IMR-90 (cell line): ENCODE measurements around the gene CBR1. TPM values are rescaled to one million over a fixed set of nuclear protein-coding genes. Genes with fewer than 3 reads are reported as not detected.

ENCODE experiments used
- ATAC-seq: fragments of 200-7000 bp; cut with Tn5 transposase; 2 replicates; pipeline ENCODE4 v1.9.1; 2020; ENCODE audit warnings: low read depth, mild to moderate bottlenecking, moderate library complexity
- BruUV-seq: library from RNA; stranded (reverse); fragments of 400-500 nt; replicated peaks from 2 replicates; lab custom pipeline; 2021; lab: Mats Ljungman, UMichigan
- CTCF ChIA-PET: fragments of 300-600 bp; formaldehyde crosslinking; extraction: SDS; loops from one replicate; lab custom pipeline; 2021; ENCODE audit warnings: antibody characterized with exemption; lab: Yijun Ruan, JAX
- POLR2A ChIA-PET: fragments of 300-600 bp; sonication (Branson Sonifier 250); formaldehyde crosslinking; loops from one replicate; lab custom pipeline; 2022; ENCODE audit warnings: antibody characterized with exemption; ENCODE audit not compliant: unreplicated experiment; lab: Charles Lee
- DNase-seq: peaks from one replicate; pipeline ENCODE4 v3.0.0; 2013
- H2AFZ ChIP-seq: replicated peaks from 2 replicates; pipeline ENCODE3; 2013; ENCODE audit warnings: low read length, mild to moderate bottlenecking; ENCODE audit not compliant: poor library complexity
- H2AK5ac ChIP-seq: 2 replicates; pipeline ENCODE4 v1.6.1; 2013; ENCODE audit warnings: low read depth, low read length, inconsistent platforms
- H2AK9ac ChIP-seq: replicated peaks from 2 replicates; pipeline ENCODE3; 2013; ENCODE audit warnings: mild to moderate bottlenecking, low read depth, low read length, moderate library complexity; ENCODE audit not compliant: poor library complexity
- H2BK120ac ChIP-seq: 2 replicates; pipeline ENCODE4 v1.6.1; 2013; ENCODE audit warnings: low read depth, low read length, inconsistent platforms
- H2BK15ac ChIP-seq: 3 replicates; pipeline ENCODE4 v1.6.1; 2013; ENCODE audit warnings: low read depth, low read length, inconsistent platforms
- H2BK20ac ChIP-seq: 2 replicates; pipeline ENCODE4 v1.6.1; 2013; ENCODE audit warnings: low read depth, mild to moderate bottlenecking, inconsistent platforms, low read length, moderate library complexity
- H2BK5ac ChIP-seq: 2 replicates; pipeline ENCODE4 v1.6.1; 2013; ENCODE audit warnings: mild to moderate bottlenecking, low read depth, low read length, inconsistent platforms; ENCODE audit not compliant: poor library complexity, severe bottlenecking
- H3K14ac ChIP-seq: replicated peaks from 2 replicates; pipeline ENCODE4 v1.6.1; 2013; ENCODE audit warnings: low read depth, low read length, inconsistent platforms
- H3K18ac ChIP-seq: 2 replicates; pipeline ENCODE4 v1.6.1; 2013; ENCODE audit warnings: low read depth, low read length, control low read depth
- H3K23ac ChIP-seq: 2 replicates; pipeline ENCODE4 v1.6.1; 2013; ENCODE audit warnings: low read depth, low read length, inconsistent platforms
- H3K27ac ChIP-seq: 2 replicates; pipeline ENCODE4 v1.5.1; 2013; ENCODE audit warnings: mild to moderate bottlenecking, control low read depth, low read length; ENCODE audit not compliant: insufficient read depth
- H3K27me3 ChIP-seq: 2 replicates; pipeline ENCODE4 v1.6.1; 2013; ENCODE audit warnings: low read length; ENCODE audit not compliant: control insufficient read depth, insufficient read depth
- H3K36me3 ChIP-seq: 2 replicates; pipeline ENCODE4 v1.6.1; 2013; ENCODE audit warnings: low read length, mixed read lengths; ENCODE audit not compliant: control insufficient read depth, insufficient read depth
- H3K4ac ChIP-seq: 2 replicates; pipeline ENCODE4 v1.6.1; 2013; ENCODE audit warnings: low read depth, low read length, inconsistent platforms
- H3K4me1 ChIP-seq: 2 replicates; pipeline ENCODE4 v1.6.1; 2013; ENCODE audit warnings: low read length, mixed read lengths; ENCODE audit not compliant: control insufficient read depth, insufficient read depth
- H3K4me2 ChIP-seq: 2 replicates; pipeline ENCODE4 v1.6.1; 2013; ENCODE audit warnings: low read depth, mild to moderate bottlenecking, control low read depth, low read length, moderate library complexity
- H3K4me3 ChIP-seq: 2 replicates; pipeline ENCODE4 v1.5.1; 2013; ENCODE audit warnings: low read depth, mild to moderate bottlenecking, control low read depth, low read length, moderate library complexity; ENCODE audit not compliant: insufficient read depth
- H3K56ac ChIP-seq: 2 replicates; pipeline ENCODE4 v1.6.1; 2013; ENCODE audit warnings: low read length, inconsistent platforms; ENCODE audit not compliant: insufficient read depth; ENCODE audit errors: extremely low read depth
- H3K79me1 ChIP-seq, 2 experiments: 2 replicates each; pipeline ENCODE4 v1.6.1; 2013; ENCODE audit warnings: low read length in 2 of 2, inconsistent platforms in 1 of 2, low read depth in 1 of 2
- H3K9ac ChIP-seq: 2 replicates; pipeline ENCODE4 v1.6.1; 2013; ENCODE audit warnings: low read depth, low read length, control low read depth
- H3K9me1 ChIP-seq: 2 replicates; pipeline ENCODE4 v1.6.1; 2013; ENCODE audit warnings: low read length, inconsistent platforms; ENCODE audit not compliant: insufficient read depth
- H3K9me3 ChIP-seq: 2 replicates; pipeline ENCODE4 v1.6.1; 2013; ENCODE audit warnings: low read length; ENCODE audit not compliant: control insufficient read depth, insufficient read depth
- H4K20me1 ChIP-seq: 2 replicates; pipeline ENCODE4 v1.6.1; 2013; ENCODE audit warnings: low read length, inconsistent platforms; ENCODE audit not compliant: insufficient read depth
- H4K5ac ChIP-seq: 2 replicates; pipeline ENCODE4 v1.6.1; 2013; ENCODE audit warnings: mild to moderate bottlenecking, low read depth, low read length, control low read depth
- H4K8ac ChIP-seq, 2 experiments: 2 replicates each; pipeline ENCODE4 v1.6.1; 2013; ENCODE audit warnings: low read depth in 2 of 2, low read length in 2 of 2, control low read depth in 1 of 2, inconsistent platforms in 1 of 2
- H4K91ac ChIP-seq: 2 replicates; pipeline ENCODE4 v1.6.1; 2013; ENCODE audit warnings: low read depth, low read length, inconsistent platforms; ENCODE audit not compliant: insufficient read depth
- BHLHE40 ChIP-seq: fragments of 150-350 bp; IDR thresholded peaks from 2 replicates; pipeline ENCODE4 v1.6.1; 2016; ENCODE audit warnings: mild to moderate bottlenecking, low read depth, low read length
- CEBPB ChIP-seq: IDR thresholded peaks from 2 replicates; pipeline ENCODE4 v1.6.1; 2012; ENCODE audit warnings: low read depth, low read length, improper control_type of control experiment
- CHD1 ChIP-seq: IDR thresholded peaks from 2 replicates; pipeline ENCODE4 v1.6.1; 2012; ENCODE audit warnings: low read depth, low read length, improper control_type of control experiment
- CTCF ChIP-seq: conservative IDR thresholded peaks from 2 replicates; pipeline ENCODE4 v1.5.1; 2012; ENCODE audit warnings: mild to moderate bottlenecking, low read depth, low read length, improper control_type of control experiment
- ELK1 ChIP-seq: fragments of 150-350 bp; IDR thresholded peaks from 2 replicates; pipeline ENCODE4 v1.6.1; 2016; ENCODE audit warnings: low read depth, mild to moderate bottlenecking, low read length, moderate library complexity, borderline replicate concordance
- FOS ChIP-seq: fragments of 150-350 bp; IDR thresholded peaks from 2 replicates; pipeline ENCODE4 v1.6.1; 2016; ENCODE audit warnings: low read depth, low read length
- MAFK ChIP-seq: IDR thresholded peaks from 2 replicates; pipeline ENCODE4 v1.6.1; 2012; ENCODE audit warnings: low read depth, low read length, improper control_type of control experiment
- MAZ ChIP-seq: IDR thresholded peaks from 2 replicates; pipeline ENCODE4 v1.6.1; 2012; ENCODE audit warnings: low read depth, mild to moderate bottlenecking, low read length, improper control_type of control experiment, moderate library complexity, borderline replicate concordance
- MXI1 ChIP-seq: IDR thresholded peaks from 2 replicates; pipeline ENCODE4 v1.6.1; 2012; ENCODE audit warnings: low read depth, mild to moderate bottlenecking, low read length, moderate library complexity, borderline replicate concordance
- NFE2L2 ChIP-seq: fragments of 150-350 bp; IDR thresholded peaks from 2 replicates; pipeline ENCODE4 v1.6.1; 2016; ENCODE audit warnings: low read depth, mild to moderate bottlenecking, low read length
- POLR2A ChIP-seq: IDR thresholded peaks from 2 replicates; pipeline ENCODE4 v1.6.1; 2012; ENCODE audit warnings: mild to moderate bottlenecking, low read depth, low read length
- RAD21 ChIP-seq: IDR thresholded peaks from 2 replicates; pipeline ENCODE4 v1.6.1; 2012; ENCODE audit warnings: low read length, improper control_type of control experiment
- RCOR1 ChIP-seq: IDR thresholded peaks from 2 replicates; pipeline ENCODE4 v1.6.1; 2012; ENCODE audit warnings: mild to moderate bottlenecking, low read length, improper control_type of control experiment; ENCODE audit not compliant: insufficient replicate concordance
- SMC3 ChIP-seq: fragments of 150-350 bp; IDR thresholded peaks from 2 replicates; pipeline ENCODE4 v1.6.1; 2016; ENCODE audit warnings: low read depth, mild to moderate bottlenecking, antibody characterized with exemption, low read length, moderate library complexity
- WGBS, 2 experiments: methylation state at CpG; one replicate each; pipeline versions ENCODE4 v1.1.5 to v1.1.7; 2013; ENCODE audit warnings: missing lambda C conversion rate in 2 of 2; ENCODE audit not compliant: insufficient read length in 1 of 2; ENCODE audit errors: extremely low coverage in 2 of 2; 5-methylcytosine and 5-hydroxymethylcytosine counted together
- dilution Hi-C: fragments of 300-500 bp; cut with HindIII; formaldehyde crosslinking; loops from one replicate; pipeline ENCODE4 v1.14.3; 2018; ENCODE audit warnings: low sequenced_read_pairs; ENCODE audit not compliant: unreplicated experiment
- in situ Hi-C: fragments of 300-500 bp; cut with MboI; formaldehyde crosslinking; loops from 3 replicates; pipeline ENCODE4 v1.14.3; 2019; ENCODE audit warnings: low sequenced_read_pairs, inconsistent platforms, mixed read lengths
- intact Hi-C: fragments of 100-400 bp; cut with micrococcal nuclease; formaldehyde crosslinking; loops from 2 replicates; pipeline ENCODE4 v1.10.0; 2022
- polyA plus RNA-seq, 3 experiments: library from polyadenylated mRNA; depleted of rRNA; stranded (reverse); fragments of >200 nt; gene quantifications; 2 replicates each; pipeline ENCODE4 v1.2.3, GENCODE V29; 2012; ENCODE audit warnings: low replicate concordance in 1 of 3
- total RNA-seq: library from RNA; depleted of rRNA; stranded (reverse); fragments of >200 nt; gene quantifications from 2 replicates; pipeline ENCODE4 v1.2.3, GENCODE V29; 2012
- TF ChIP-seq, protein P1 (sequence below): fragments of 150-350 bp; IDR thresholded peaks from 2 replicates; pipeline ENCODE4 v1.6.1; 2017; ENCODE audit warnings: mild to moderate bottlenecking, antibody characterized with exemption, low read length, low read depth

Gene CBR1
- total and polyA plus RNA-seq, 2 of the 4 experiments (the other 2 are of a cell fraction), result 122 to 222 TPM

DNA sequence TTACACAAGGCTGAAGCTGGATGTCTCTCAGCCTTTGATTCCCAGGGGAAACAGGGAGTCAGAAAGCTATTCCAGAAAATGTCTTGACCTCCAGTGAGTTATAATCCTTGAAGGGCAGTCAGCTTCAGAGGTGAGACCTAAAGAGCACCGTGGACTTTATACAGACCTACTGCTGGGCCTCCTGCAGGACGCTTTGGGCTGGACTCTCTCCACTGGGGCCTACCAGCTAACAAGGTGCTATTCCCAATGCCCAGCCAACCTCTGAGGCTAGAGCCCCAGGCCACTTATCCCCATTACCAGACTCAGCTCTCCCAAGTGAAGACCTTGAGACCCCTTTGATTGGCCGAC lies 16.1 kb upstream of the CBR1 start:
- no CpG with 5 or more reads among the region's 3 CpGs for WGBS, 2 experiments
- no peak overlapping the region for H2BK120ac ChIP-seq
- H3K4me2 ChIP-seq, result no peak overlapping the region
- dilution Hi-C loops, result no loop called here
- H3K9me3 ChIP-seq, result no peaks in the 10 kb centered on the region
- intact Hi-C loops, result no loop called here
- H3K27ac ChIP-seq, result no peak overlapping the region
- no peak overlapping the region for H2BK20ac ChIP-seq
- DNase-seq (no peak), ATAC-seq (no peak)
- H3K18ac ChIP-seq, result no peak overlapping the region
- H4K20me1 ChIP-seq, result no peaks in the 10 kb centered on the region
- no TSS peak for BruUV-seq
- no peaks in the 10 kb centered on the region for H3K4me1 ChIP-seq
- no peak overlapping the region for H3K56ac ChIP-seq
- H3K9ac ChIP-seq, result no peak overlapping the region
- no peak overlapping the region for H4K91ac ChIP-seq
- peaks cover 27 to 42% of the 10 kb centered on the region in 2 experiments for H3K79me1 ChIP-seq
- no peaks in the 10 kb centered on the region for H3K27me3 ChIP-seq
- H3K4me3 ChIP-seq, result no peak overlapping the region
- no peak overlapping the region for H2AFZ ChIP-seq
- TF ChIP-seq RCOR1, result no peak
- TF ChIP-seq MAFK, result no peak
- TF ChIP-seq MAZ, result no peak
- no peak for TF ChIP-seq CHD1
- TF ChIP-seq SMC3, result no peak
- TF ChIP-seq RAD21, result no peak
- TF ChIP-seq ELK1, result no peak
- no peak for TF ChIP-seq CEBPB
- TF ChIP-seq POLR2A, result no peak
- TF ChIP-seq MXI1, result no peak
- TF ChIP-seq, protein P1, sequence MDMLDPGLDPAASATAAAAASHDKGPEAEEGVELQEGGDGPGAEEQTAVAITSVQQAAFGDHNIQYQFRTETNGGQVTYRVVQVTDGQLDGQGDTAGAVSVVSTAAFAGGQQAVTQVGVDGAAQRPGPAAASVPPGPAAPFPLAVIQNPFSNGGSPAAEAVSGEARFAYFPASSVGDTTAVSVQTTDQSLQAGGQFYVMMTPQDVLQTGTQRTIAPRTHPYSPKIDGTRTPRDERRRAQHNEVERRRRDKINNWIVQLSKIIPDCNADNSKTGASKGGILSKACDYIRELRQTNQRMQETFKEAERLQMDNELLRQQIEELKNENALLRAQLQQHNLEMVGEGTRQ, result no peak
- no peak for TF ChIP-seq NFE2L2
- TF ChIP-seq CTCF, result no peak
- no peak for TF ChIP-seq BHLHE40
- no peak for TF ChIP-seq FOS
- H2AK9ac ChIP-seq, result no peak overlapping the region
- no peak overlapping the region for H4K8ac ChIP-seq
- no peak overlapping the region for H4K5ac ChIP-seq
- CTCF ChIA-PET, result no interaction called here
- POLR2A ChIA-PET, result no interaction called here
- no peak overlapping the region for H2BK15ac ChIP-seq
- no peak overlapping the region for H2BK5ac ChIP-seq
- H3K36me3 ChIP-seq, result peaks cover 48% of the 10 kb centered on the region
- H2AK5ac ChIP-seq, result no peak overlapping the region
- in situ Hi-C loops, result no loop called here
- no peak overlapping the region for H3K23ac ChIP-seq
- peaks cover 6% of the 10 kb centered on the region; the same call in 1 of the 2 replicates for H3K9me1 ChIP-seq
- no peak overlapping the region for H3K14ac ChIP-seq
- no peak overlapping the region for H3K4ac ChIP-seq
